NCI-H146 (cell line): ENCODE data around the gene AJAP1.

ENCODE experiments used
- DNase-seq: peaks from one replicate; lab custom pipeline; 2025; lab: John Stamatoyannopoulos, UW

Gene AJAP1

GRCh38 chr1:4631321-4631720 lies 23.1 kb upstream of the AJAP1 start:
- no peak for DNase-seq

GRCh38 chr1:4633346-4633745 lies 21.1 kb upstream of the AJAP1 start:
- no peak for DNase-seq

- DNase-seq, result no peak
These were observed 20.1 kb upstream of the AJAP1 start for GRCh38 chr1:4634156-4634792.

- DNase-seq, result no peak
These were observed 19.5 kb upstream of the AJAP1 start for GRCh38 chr1:4634793-4635406.

- no peak for DNase-seq
These were observed 18.2 kb upstream of the AJAP1 start for GRCh38 chr1:4636186-4636585.

GRCh38 chr1:4636644-4637380 lies 17.6 kb upstream of the AJAP1 start:
- no peak for DNase-seq

- no peak for DNase-seq
These were observed 16.6 kb upstream of the AJAP1 start for GRCh38 chr1:4637616-4638344.

- no peak for DNase-seq
These were observed 16.1 kb upstream of the AJAP1 start for GRCh38 chr1:4638345-4638729.

GRCh38 chr1:4640931-4641330 lies 13.5 kb upstream of the AJAP1 start:
- no peak for DNase-seq

GRCh38 chr1:4647391-4647790 lies 7.0 kb upstream of the AJAP1 start:
- no peak for DNase-seq

- no peak for DNase-seq
These were observed 5.8 kb upstream of the AJAP1 start for GRCh38 chr1:4648657-4649056.

- no peak for DNase-seq
These were observed 3.9 kb upstream of the AJAP1 start for GRCh38 chr1:4650481-4650880.

GRCh38 chr1:4650981-4651380 lies 3.4 kb upstream of the AJAP1 start:
- no peak for DNase-seq

- no peak for DNase-seq
These were observed 1.6 kb upstream of the AJAP1 start for GRCh38 chr1:4652631-4653327.

- DNase-seq, result no peak
These were observed 1.1 kb upstream of the AJAP1 start for GRCh38 chr1:4653328-4653660.

GRCh38 chr1:4654764-4655673 lies 610 bp downstream of the AJAP1 start:
- no peak for DNase-seq

GRCh38 chr1:4655674-4656532 lies 1.5 kb downstream of the AJAP1 start:
- no peak for DNase-seq

GRCh38 chr1:4656533-4657140 lies 2.2 kb downstream of the AJAP1 start:
- no peak for DNase-seq

GRCh38 chr1:4657244-4657789 lies 2.9 kb downstream of the AJAP1 start:
- no peak for DNase-seq
